Measurements from ENCODE around the gene FAM89A. TPM values are rescaled to one million over a fixed set of nuclear protein-coding genes. Genes with fewer than 3 reads are reported as not detected.
A peak's percentile ranks its signal among the peaks of the same experiment; 100 is the strongest.

The FAM89A gene
- total and polyA plus RNA-seq, 9 of the 15 experiments (the other 6 are each of a cell fraction or from before 2014, with no cell fraction given), result 8.7 to 66.2 (median 43.3) TPM

DNA sequence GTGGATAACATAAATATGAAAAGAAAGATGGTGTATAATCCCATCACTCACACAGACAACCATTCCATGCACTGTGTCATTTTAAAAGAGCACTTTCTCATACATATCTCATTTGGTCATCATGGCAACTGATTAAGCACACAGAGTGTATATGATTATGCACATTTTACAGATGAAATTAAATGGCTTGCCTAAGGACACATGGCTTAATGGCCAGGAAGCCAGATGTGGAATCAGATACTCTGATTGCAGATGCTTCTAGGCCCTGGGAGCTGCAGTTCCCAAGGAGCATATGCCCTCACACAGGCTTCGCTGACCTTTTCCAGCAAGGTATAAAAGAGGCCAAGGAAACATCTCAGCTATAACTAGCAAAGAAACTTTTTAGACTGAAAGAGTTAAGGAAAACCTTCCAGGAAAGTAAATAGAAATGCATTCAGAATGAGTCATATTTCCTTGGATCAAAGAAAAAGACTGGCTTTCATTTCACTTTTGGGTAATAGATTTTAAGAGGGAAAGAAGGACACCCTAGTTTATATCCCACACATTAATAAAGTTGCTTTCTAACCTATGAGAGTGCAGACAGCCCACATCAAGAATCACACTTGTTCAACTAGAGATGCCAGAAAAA is 19.6 kb upstream of the FAM89A start (continued):
- TF ChIP-seq, protein P1, sequence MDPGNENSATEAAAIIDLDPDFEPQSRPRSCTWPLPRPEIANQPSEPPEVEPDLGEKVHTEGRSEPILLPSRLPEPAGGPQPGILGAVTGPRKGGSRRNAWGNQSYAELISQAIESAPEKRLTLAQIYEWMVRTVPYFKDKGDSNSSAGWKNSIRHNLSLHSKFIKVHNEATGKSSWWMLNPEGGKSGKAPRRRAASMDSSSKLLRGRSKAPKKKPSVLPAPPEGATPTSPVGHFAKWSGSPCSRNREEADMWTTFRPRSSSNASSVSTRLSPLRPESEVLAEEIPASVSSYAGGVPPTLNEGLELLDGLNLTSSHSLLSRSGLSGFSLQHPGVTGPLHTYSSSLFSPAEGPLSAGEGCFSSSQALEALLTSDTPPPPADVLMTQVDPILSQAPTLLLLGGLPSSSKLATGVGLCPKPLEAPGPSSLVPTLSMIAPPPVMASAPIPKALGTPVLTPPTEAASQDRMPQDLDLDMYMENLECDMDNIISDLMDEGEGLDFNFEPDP (CRISPR knock-in tag; IDR thresholded peaks at IDR 0.05), result no peak
- TF ChIP-seq, protein P2, sequence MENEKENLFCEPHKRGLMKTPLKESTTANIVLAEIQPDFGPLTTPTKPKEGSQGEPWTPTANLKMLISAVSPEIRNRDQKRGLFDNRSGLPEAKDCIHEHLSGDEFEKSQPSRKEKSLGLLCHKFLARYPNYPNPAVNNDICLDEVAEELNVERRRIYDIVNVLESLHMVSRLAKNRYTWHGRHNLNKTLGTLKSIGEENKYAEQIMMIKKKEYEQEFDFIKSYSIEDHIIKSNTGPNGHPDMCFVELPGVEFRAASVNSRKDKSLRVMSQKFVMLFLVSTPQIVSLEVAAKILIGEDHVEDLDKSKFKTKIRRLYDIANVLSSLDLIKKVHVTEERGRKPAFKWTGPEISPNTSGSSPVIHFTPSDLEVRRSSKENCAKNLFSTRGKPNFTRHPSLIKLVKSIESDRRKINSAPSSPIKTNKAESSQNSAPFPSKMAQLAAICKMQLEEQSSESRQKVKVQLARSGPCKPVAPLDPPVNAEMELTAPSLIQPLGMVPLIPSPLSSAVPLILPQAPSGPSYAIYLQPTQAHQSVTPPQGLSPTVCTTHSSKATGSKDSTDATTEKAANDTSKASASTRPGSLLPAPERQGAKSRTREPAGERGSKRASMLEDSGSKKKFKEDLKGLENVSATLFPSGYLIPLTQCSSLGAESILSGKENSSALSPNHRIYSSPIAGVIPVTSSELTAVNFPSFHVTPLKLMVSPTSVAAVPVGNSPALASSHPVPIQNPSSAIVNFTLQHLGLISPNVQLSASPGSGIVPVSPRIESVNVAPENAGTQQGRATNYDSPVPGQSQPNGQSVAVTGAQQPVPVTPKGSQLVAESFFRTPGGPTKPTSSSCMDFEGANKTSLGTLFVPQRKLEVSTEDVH (IDR thresholded peaks at IDR 0.05; ENCODE audit: low read depth, partially characterized antibody), result no peak
- no peak for TF ChIP-seq LCOR (CRISPR knock-in tag; IDR thresholded peaks at IDR 0.05)
- TF ChIP-seq, protein P3, sequence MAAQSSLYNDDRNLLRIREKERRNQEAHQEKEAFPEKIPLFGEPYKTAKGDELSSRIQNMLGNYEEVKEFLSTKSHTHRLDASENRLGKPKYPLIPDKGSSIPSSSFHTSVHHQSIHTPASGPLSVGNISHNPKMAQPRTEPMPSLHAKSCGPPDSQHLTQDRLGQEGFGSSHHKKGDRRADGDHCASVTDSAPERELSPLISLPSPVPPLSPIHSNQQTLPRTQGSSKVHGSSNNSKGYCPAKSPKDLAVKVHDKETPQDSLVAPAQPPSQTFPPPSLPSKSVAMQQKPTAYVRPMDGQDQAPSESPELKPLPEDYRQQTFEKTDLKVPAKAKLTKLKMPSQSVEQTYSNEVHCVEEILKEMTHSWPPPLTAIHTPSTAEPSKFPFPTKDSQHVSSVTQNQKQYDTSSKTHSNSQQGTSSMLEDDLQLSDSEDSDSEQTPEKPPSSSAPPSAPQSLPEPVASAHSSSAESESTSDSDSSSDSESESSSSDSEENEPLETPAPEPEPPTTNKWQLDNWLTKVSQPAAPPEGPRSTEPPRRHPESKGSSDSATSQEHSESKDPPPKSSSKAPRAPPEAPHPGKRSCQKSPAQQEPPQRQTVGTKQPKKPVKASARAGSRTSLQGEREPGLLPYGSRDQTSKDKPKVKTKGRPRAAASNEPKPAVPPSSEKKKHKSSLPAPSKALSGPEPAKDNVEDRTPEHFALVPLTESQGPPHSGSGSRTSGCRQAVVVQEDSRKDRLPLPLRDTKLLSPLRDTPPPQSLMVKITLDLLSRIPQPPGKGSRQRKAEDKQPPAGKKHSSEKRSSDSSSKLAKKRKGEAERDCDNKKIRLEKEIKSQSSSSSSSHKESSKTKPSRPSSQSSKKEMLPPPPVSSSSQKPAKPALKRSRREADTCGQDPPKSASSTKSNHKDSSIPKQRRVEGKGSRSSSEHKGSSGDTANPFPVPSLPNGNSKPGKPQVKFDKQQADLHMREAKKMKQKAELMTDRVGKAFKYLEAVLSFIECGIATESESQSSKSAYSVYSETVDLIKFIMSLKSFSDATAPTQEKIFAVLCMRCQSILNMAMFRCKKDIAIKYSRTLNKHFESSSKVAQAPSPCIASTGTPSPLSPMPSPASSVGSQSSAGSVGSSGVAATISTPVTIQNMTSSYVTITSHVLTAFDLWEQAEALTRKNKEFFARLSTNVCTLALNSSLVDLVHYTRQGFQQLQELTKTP (IDR thresholded peaks at IDR 0.05; ENCODE audit: low read depth in 1 of 2, partially characterized antibody in 2 of 2), result no peak
- peak; percentile 41 for TF ChIP-seq NFE2 (IDR thresholded peaks at IDR 0.05; ENCODE audit: low read depth)
- TF ChIP-seq NFIX (CRISPR knock-in tag; IDR thresholded peaks at IDR 0.05; ENCODE audit: low read depth), result no peak
- TF ChIP-seq DNMT1 (IDR thresholded peaks at IDR 0.05), result no peak
- peak in 1 of 2 experiments; percentile 61; a peak in 1 of 4 replicates for TF ChIP-seq RCOR1 (IDR thresholded peaks at IDR 0.05; ENCODE audit: borderline replicate concordance in 1 of 2, low read depth in 2 of 2, low read length in 2 of 2)
- TF ChIP-seq, protein P4, sequence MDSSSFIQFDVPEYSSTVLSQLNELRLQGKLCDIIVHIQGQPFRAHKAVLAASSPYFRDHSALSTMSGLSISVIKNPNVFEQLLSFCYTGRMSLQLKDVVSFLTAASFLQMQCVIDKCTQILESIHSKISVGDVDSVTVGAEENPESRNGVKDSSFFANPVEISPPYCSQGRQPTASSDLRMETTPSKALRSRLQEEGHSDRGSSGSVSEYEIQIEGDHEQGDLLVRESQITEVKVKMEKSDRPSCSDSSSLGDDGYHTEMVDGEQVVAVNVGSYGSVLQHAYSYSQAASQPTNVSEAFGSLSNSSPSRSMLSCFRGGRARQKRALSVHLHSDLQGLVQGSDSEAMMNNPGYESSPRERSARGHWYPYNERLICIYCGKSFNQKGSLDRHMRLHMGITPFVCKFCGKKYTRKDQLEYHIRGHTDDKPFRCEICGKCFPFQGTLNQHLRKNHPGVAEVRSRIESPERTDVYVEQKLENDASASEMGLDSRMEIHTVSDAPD (CRISPR knock-in tag; IDR thresholded peaks at IDR 0.05), result no peak
- TF ChIP-seq CBFA2T3 (IDR thresholded peaks at IDR 0.05), result no peak
- TF ChIP-seq MYC (IDR thresholded peaks at IDR 0.05; ENCODE audit: low read depth, low read length), result no peak
- TF ChIP-seq MYC (CRISPR knock-in tag; IDR thresholded peaks at IDR 0.05; ENCODE audit: borderline replicate concordance, low read depth), result no peak
- no peak for TF ChIP-seq MYNN (IDR thresholded peaks at IDR 0.05)
- no peak for TF ChIP-seq MYNN (CRISPR knock-in tag; IDR thresholded peaks at IDR 0.05)
- peak; percentile 22; the same call in 1 of the 2 replicates for TF ChIP-seq MAFG (tag; conservative IDR thresholded peaks at IDR 0.05)
- no peak for TF ChIP-seq SRSF7 (optimal IDR thresholded peaks at IDR 0.05; ENCODE audit: low read depth, low read length)

Measured in K562 (cell line).